ENCODE data around the gene MBNL1. TPM values are rescaled to one million over a fixed set of nuclear protein-coding genes. Genes with fewer than 3 reads are reported as not detected.

MBNL1 gene
- polyA plus RNA-seq, 1 experiment: 203 TPM

GRCh38 chr3:152496286-152496685, 227.6 kb downstream of the MBNL1 start:
- H3K36me3 ChIP-seq (ENCODE audit: control insufficient read depth, insufficient read depth, low read length): no peaks in the 10 kb centered on the region
- no peak overlapping the region for H3K4me3 ChIP-seq (ENCODE audit: low read depth, low read length)
- CTCF ChIA-PET: interaction anchor here (0.5 to 1.8 kb wide), 2 partner anchors 17 to 887 kb away, joined by 4 read pairs; no protein-coding TSS in a partner anchor
- H3K27me3 ChIP-seq (ENCODE audit: control insufficient read depth, insufficient read depth, low read length): no peaks in the 10 kb centered on the region
- DNase-seq (ENCODE audit: low read depth): no peak
- TF ChIP-seq CTCF (IDR thresholded peaks at IDR 0.05; ENCODE audit: insufficient read depth, low read depth, low read length): no peak
- POLR2A ChIA-PET: no interaction called here

- no peaks in the 10 kb centered on the region for H3K36me3 ChIP-seq (ENCODE audit: control insufficient read depth, insufficient read depth, low read length)
- H3K27me3 ChIP-seq (ENCODE audit: control insufficient read depth, insufficient read depth, low read length): no peaks in the 10 kb centered on the region
- DNase-seq (ENCODE audit: low read depth): no peak
- no peak for TF ChIP-seq CTCF (IDR thresholded peaks at IDR 0.05; ENCODE audit: insufficient read depth, low read depth, low read length)
- ChIA-PET POLR2A (no interaction called here), CTCF (interaction anchor here (1.8 kb wide), 1 partner anchor 16 kb away, joined by 4 read pairs; no protein-coding TSS in a partner anchor)
- H3K4me3 ChIP-seq (ENCODE audit: low read depth, low read length): no peak overlapping the region
Observed at GRCh38 chr3:152496716-152497115, 228.0 kb downstream of the MBNL1 start.

- CTCF ChIA-PET: interaction anchor here (1.8 kb wide), 1 partner anchor 16 kb away, joined by 4 read pairs; no protein-coding TSS in a partner anchor
- TF ChIP-seq CTCF (IDR thresholded peaks at IDR 0.05; ENCODE audit: insufficient read depth, low read depth, low read length): no peak
- POLR2A ChIA-PET: no interaction called here
- no peaks in the 10 kb centered on the region for H3K36me3 ChIP-seq (ENCODE audit: control insufficient read depth, insufficient read depth, low read length)
- H3K4me3 ChIP-seq (ENCODE audit: low read depth, low read length): no peak overlapping the region
- H3K27me3 ChIP-seq (ENCODE audit: control insufficient read depth, insufficient read depth, low read length): no peaks in the 10 kb centered on the region
- peak; percentile 2 for DNase-seq (ENCODE audit: low read depth)
Observed at GRCh38 chr3:152497457-152497856, 228.7 kb downstream of the MBNL1 start.

GRCh38 chr3:152497890-152498289, 229.2 kb downstream of the MBNL1 start:
- Histone ChIP-seq H3K27me3 (ENCODE audit: control insufficient read depth, insufficient read depth, low read length) (no peaks in the 10 kb centered on the region), H3K36me3 (ENCODE audit: control insufficient read depth, insufficient read depth, low read length) (no peaks in the 10 kb centered on the region), H3K4me3 (ENCODE audit: low read depth, low read length) (no peak overlapping the region)
- no peak for TF ChIP-seq CTCF (IDR thresholded peaks at IDR 0.05; ENCODE audit: insufficient read depth, low read depth, low read length)
- POLR2A ChIA-PET: no interaction called here
- CTCF ChIA-PET: interaction anchor here (1.8 kb wide), 1 partner anchor 15 kb away, joined by 4 read pairs; no protein-coding TSS in a partner anchor
- no peak for DNase-seq (ENCODE audit: low read depth)

- CTCF ChIA-PET: interaction anchor here (1.4 kb wide), 2 partner anchors 23 to 27 kb away, joined by 3 read pairs; no protein-coding TSS in a partner anchor
- POLR2A ChIA-PET: no interaction called here
- no peaks in the 10 kb centered on the region for H3K36me3 ChIP-seq (ENCODE audit: control insufficient read depth, insufficient read depth, low read length)
- no peak for DNase-seq (ENCODE audit: low read depth)
- no peak overlapping the region for H3K4me3 ChIP-seq (ENCODE audit: low read depth, low read length)
- no peaks in the 10 kb centered on the region for H3K27me3 ChIP-seq (ENCODE audit: control insufficient read depth, insufficient read depth, low read length)
- no peak for TF ChIP-seq CTCF (IDR thresholded peaks at IDR 0.05; ENCODE audit: insufficient read depth, low read depth, low read length)
Observed at GRCh38 chr3:152499791-152500385, 231.2 kb downstream of the MBNL1 start.

All from BJ (cell line).